ENCODE data around the gene HLA-DQB1. TPM values are rescaled to one million over a fixed set of nuclear protein-coding genes. Genes with fewer than 3 reads are reported as not detected.
"Not testable (repeated sequence)": the region's sequence is repeated elsewhere in the genome, so short reads cannot be mapped to it uniquely, and the experiment has no call there.

Gene HLA-DQB1
- not detected for polyA plus RNA-seq (2013, experiment 1 of 2)
- polyA plus RNA-seq (2013, experiment 2 of 2) = not detected

DNA sequence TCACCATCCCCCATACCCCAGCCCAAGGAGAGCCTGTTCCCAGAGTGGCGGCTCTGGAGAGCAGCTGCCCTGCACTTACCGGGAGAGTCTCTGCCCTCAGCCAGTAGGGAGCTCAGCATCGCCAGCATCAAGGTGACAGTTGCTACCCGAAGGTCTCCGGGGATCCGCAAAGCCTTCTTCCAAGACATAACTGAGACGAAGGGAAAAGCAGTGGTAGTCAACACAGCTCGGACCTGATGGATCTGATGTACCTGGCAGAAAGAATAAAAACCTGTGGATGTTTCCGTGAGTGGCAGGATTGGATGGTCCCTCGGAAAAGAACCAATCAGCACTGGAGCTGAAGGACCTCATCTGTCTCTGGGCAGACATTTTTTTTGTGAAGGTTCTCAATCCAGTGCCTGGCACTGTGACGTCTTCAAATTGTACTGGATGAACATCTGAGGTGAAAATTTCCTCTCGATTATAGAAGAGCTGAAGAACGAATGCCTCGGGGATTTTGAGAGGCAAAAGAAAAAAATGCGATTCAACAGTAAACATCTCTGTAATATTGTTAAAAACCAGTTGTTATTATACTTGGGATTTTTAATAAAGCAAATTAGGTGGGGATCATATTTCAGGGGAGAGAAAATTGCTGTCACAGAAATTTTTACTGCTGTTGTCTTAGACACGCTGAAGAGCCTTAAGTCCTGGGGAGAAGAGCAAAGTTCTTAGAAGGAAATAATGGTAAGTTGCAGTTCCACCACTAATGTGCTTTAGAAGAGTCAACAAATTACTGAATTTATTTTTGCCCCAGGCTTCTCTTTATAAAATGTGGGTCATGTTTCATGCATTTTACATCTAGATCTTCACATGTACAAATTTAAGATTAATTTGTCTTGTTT, at the start of gene HLA-DQB1:
Gene HLA-DQB1, minus strand, starts transcription at position 238 of the 881 bp plus-strand sequence. Its CDS starts 50 bp downstream, at position 188.
- Histone ChIP-seq H2AFZ (ENCODE audit: low read depth, low read length) (no peak within 1 kb of the TSS), H3K4me3 (ENCODE audit: insufficient read depth in 1 of 2, low read depth in 1 of 2, low read length in 2 of 2) (peak within 1 kb of the TSS in 1 of 2 experiments; percentile 71), H3K9me3 (ENCODE audit: control insufficient read depth, low read length) (no peaks in the 10 kb centered on the region), H3K4me2 (ENCODE audit: low read length, poor library complexity, severe bottlenecking) (no peak within 1 kb of the TSS), H4K8ac (ENCODE audit: low read length) (no peak within 1 kb of the TSS), H3K27ac (ENCODE audit: low read length, poor library complexity, severe bottlenecking) (no peak within 1 kb of the TSS), H3K4me1 (ENCODE audit: control insufficient read depth, insufficient read depth, low read depth, low read length) (no peaks in the 10 kb centered on the region), H2AK5ac (ENCODE audit: low read length, severe bottlenecking) (no peak within 1 kb of the TSS), H3K14ac (ENCODE audit: low read length in 2 of 2) (no peak within 1 kb of the TSS), H4K91ac (ENCODE audit: low read length) (no peak within 1 kb of the TSS), H2BK5ac (ENCODE audit: low read depth, low read length, poor library complexity, severe bottlenecking) (no peak within 1 kb of the TSS), H3K36me3 (ENCODE audit: control insufficient read depth in 1 of 2, insufficient read depth in 2 of 2, low read depth in 1 of 2, low read length in 2 of 2) (no peaks in the 10 kb centered on the region), H2BK12ac (ENCODE audit: low read length in 2 of 2) (no peak within 1 kb of the TSS), H3K27me3 (ENCODE audit: control insufficient read depth in 1 of 2, insufficient read depth in 1 of 2, low read length in 2 of 2) (peaks cover 0 to 54% of the 10 kb centered on the region in 2 experiments), H3K9ac (ENCODE audit: low read length) (no peak within 1 kb of the TSS), H3K4ac (ENCODE audit: low read depth in 1 of 2, low read length in 2 of 2) (no peak within 1 kb of the TSS), H3K23ac (ENCODE audit: low read length in 2 of 2) (no peak within 1 kb of the TSS), H2BK120ac (ENCODE audit: low read depth, low read length) (no peak within 1 kb of the TSS), H2BK15ac (ENCODE audit: low read depth, poor library complexity, severe bottlenecking) (no peak within 1 kb of the TSS), H3K79me1 (replicated peaks; ENCODE audit: low read length, poor library complexity, severe bottlenecking) (no peaks in the 10 kb centered on the region), H3K18ac (ENCODE audit: low read depth in 1 of 2, low read length in 2 of 2) (no peak within 1 kb of the TSS)
- peak; percentile 17 for DNase-seq
- WGBS = 36% methylated on average over 12 of the region's 16 CpGs

DNA sequence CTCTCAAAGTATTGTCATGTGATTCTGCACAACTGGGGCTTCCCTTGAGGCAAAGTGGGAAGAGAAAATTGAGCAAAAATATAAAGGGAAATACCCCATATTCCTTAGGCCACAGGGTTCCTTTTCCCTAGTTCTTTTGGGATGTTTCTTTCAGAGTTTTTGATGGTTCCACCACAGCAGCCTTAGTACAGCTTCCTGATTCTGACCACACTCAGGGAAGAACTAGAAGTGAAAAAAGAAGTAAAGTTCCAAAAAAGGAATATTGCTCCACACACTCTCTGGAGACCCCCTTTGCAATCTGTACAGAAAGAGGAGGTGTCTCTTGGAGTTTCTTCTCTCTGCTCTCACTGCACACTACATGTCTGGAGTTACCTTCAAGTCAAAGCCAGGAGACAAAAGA, 46.8 kb upstream of the HLA-DQB1 start:
- H3K14ac ChIP-seq (ENCODE audit: low read length in 2 of 2) = no peak overlapping the region
- no peak overlapping the region for H3K18ac ChIP-seq (ENCODE audit: low read depth in 1 of 2, low read length in 2 of 2)
- H3K9ac ChIP-seq (ENCODE audit: low read length) = no peak overlapping the region
- no peak overlapping the region for H3K4me3 ChIP-seq (ENCODE audit: insufficient read depth in 1 of 2, low read depth in 1 of 2, low read length in 2 of 2)
- no peak overlapping the region for H3K4ac ChIP-seq (ENCODE audit: low read depth in 1 of 2, low read length in 2 of 2)
- no peaks in the 10 kb centered on the region for H3K4me1 ChIP-seq (ENCODE audit: control insufficient read depth, insufficient read depth, low read depth, low read length)
- H2BK5ac ChIP-seq (ENCODE audit: low read depth, low read length, poor library complexity, severe bottlenecking) = no peak overlapping the region
- no peak overlapping the region for H2AFZ ChIP-seq (ENCODE audit: low read depth, low read length)
- H3K23ac ChIP-seq (ENCODE audit: low read length in 2 of 2) = no peak overlapping the region
- no peak overlapping the region for H2BK15ac ChIP-seq (ENCODE audit: low read depth, poor library complexity, severe bottlenecking)
- H3K79me1 ChIP-seq (replicated peaks; ENCODE audit: low read length, poor library complexity, severe bottlenecking) = no peaks in the 10 kb centered on the region
- H3K9me3 ChIP-seq (ENCODE audit: control insufficient read depth, low read length) = no peaks in the 10 kb centered on the region
- H3K27me3 ChIP-seq (ENCODE audit: control insufficient read depth in 1 of 2, insufficient read depth in 1 of 2, low read length in 2 of 2) = peaks cover 17 to 20% of the 10 kb centered on the region in 2 experiments
- H2AK5ac ChIP-seq (ENCODE audit: low read length, severe bottlenecking) = no peak overlapping the region
- H4K8ac ChIP-seq (ENCODE audit: low read length) = no peak overlapping the region
- no peak overlapping the region for H3K27ac ChIP-seq (ENCODE audit: low read length, poor library complexity, severe bottlenecking)
- H4K91ac ChIP-seq (ENCODE audit: low read length) = no peak overlapping the region
- no peak overlapping the region for H2BK120ac ChIP-seq (ENCODE audit: low read depth, low read length)
- no peak overlapping the region for H3K4me2 ChIP-seq (ENCODE audit: low read length, poor library complexity, severe bottlenecking)
- H3K36me3 ChIP-seq (ENCODE audit: control insufficient read depth in 1 of 2, insufficient read depth in 2 of 2, low read depth in 1 of 2, low read length in 2 of 2) = no peaks in the 10 kb centered on the region
- no peak for DNase-seq
- no peak overlapping the region for H2BK12ac ChIP-seq (ENCODE audit: low read length in 2 of 2)

DNA sequence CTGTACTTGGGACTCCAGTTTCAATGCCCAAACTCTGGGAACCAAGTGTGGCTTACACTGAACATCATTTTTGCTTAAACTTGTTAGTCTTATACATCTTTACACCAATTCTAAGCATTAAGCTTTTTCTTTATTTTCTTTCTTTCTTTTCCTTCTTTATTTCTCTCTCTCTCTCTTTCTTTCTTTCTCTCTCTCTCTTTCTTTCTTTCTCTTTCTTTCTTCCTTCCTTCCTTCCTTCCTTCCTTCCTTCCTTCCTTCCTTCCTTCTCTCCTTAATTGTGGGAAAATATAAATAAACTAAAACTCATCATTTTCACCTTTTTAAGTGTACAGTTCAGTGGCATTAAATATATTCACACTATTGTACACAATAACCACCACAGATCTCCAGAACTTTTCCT, 43.2 kb upstream of the HLA-DQB1 start:
- no peaks in the 10 kb centered on the region for H3K36me3 ChIP-seq (ENCODE audit: control insufficient read depth in 1 of 2, insufficient read depth in 2 of 2, low read depth in 1 of 2, low read length in 2 of 2)
- no peak overlapping the region for H3K4me3 ChIP-seq (ENCODE audit: insufficient read depth in 1 of 2, low read depth in 1 of 2, low read length in 2 of 2)
- DNase-seq = no peak
- H3K14ac ChIP-seq (ENCODE audit: low read length in 2 of 2) = no peak overlapping the region
- H2BK5ac ChIP-seq (ENCODE audit: low read depth, low read length, poor library complexity, severe bottlenecking) = no peak overlapping the region
- no peaks in the 10 kb centered on the region for H3K4me1 ChIP-seq (ENCODE audit: control insufficient read depth, insufficient read depth, low read depth, low read length)
- H4K8ac ChIP-seq (ENCODE audit: low read length) = no peak overlapping the region
- H3K23ac ChIP-seq (ENCODE audit: low read length in 2 of 2) = no peak overlapping the region
- no peak overlapping the region for H3K4me2 ChIP-seq (ENCODE audit: low read length, poor library complexity, severe bottlenecking)
- no peak overlapping the region for H3K18ac ChIP-seq (ENCODE audit: low read depth in 1 of 2, low read length in 2 of 2)
- H3K9ac ChIP-seq (ENCODE audit: low read length) = no peak overlapping the region
- H3K27ac ChIP-seq (ENCODE audit: low read length, poor library complexity, severe bottlenecking) = no peak overlapping the region
- H3K9me3 ChIP-seq (ENCODE audit: control insufficient read depth, low read length) = no peaks in the 10 kb centered on the region
- H2AK5ac ChIP-seq (ENCODE audit: low read length, severe bottlenecking) = no peak overlapping the region
- H3K4ac ChIP-seq (ENCODE audit: low read depth in 1 of 2, low read length in 2 of 2) = no peak overlapping the region
- H2BK12ac ChIP-seq (ENCODE audit: low read length in 2 of 2) = no peak overlapping the region
- H2BK15ac ChIP-seq (ENCODE audit: low read depth, poor library complexity, severe bottlenecking) = no peak overlapping the region
- H2AFZ ChIP-seq (ENCODE audit: low read depth, low read length) = no peak overlapping the region
- no peak overlapping the region for H4K91ac ChIP-seq (ENCODE audit: low read length)
- no peak overlapping the region for H2BK120ac ChIP-seq (ENCODE audit: low read depth, low read length)
- H3K79me1 ChIP-seq (replicated peaks; ENCODE audit: low read length, poor library complexity, severe bottlenecking) = no peaks in the 10 kb centered on the region
- peaks cover 10 to 14% of the 10 kb centered on the region in 2 experiments for H3K27me3 ChIP-seq (ENCODE audit: control insufficient read depth in 1 of 2, insufficient read depth in 1 of 2, low read length in 2 of 2)

DNA sequence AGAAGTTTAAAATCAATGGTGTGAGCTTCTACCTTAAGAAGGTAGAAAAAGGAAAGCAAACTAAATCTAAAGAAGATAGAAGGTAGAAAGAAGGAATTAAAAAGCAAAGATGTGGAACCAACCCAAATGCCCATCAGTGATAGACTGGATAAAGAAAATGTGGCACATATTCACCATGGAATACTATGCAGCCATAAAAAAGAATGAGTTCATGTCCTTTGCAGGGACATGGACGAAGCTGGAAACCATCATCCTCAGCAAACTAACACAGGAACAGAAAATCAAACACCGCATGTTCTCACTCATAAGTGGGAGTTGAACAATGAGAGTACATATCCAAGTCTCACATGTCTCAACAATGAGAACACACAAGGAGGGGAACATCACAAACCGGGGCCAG, 38.7 kb upstream of the HLA-DQB1 start:
- not testable (repeated sequence) for H3K27ac ChIP-seq (ENCODE audit: low read length, poor library complexity, severe bottlenecking); H3K4me1 ChIP-seq (ENCODE audit: control insufficient read depth, insufficient read depth, low read depth, low read length); H3K18ac ChIP-seq (ENCODE audit: low read depth in 1 of 2, low read length in 2 of 2); H2AFZ ChIP-seq (ENCODE audit: low read depth, low read length); H2BK12ac ChIP-seq (ENCODE audit: low read length in 2 of 2); H3K79me1 ChIP-seq (replicated peaks; ENCODE audit: low read length, poor library complexity, severe bottlenecking); H3K9ac ChIP-seq (ENCODE audit: low read length); H2BK120ac ChIP-seq (ENCODE audit: low read depth, low read length); H3K23ac ChIP-seq (ENCODE audit: low read length in 2 of 2); DNase-seq; H3K4me3 ChIP-seq (ENCODE audit: insufficient read depth in 1 of 2, low read depth in 1 of 2, low read length in 2 of 2); H3K4ac ChIP-seq (ENCODE audit: low read depth in 1 of 2, low read length in 2 of 2); H3K14ac ChIP-seq (ENCODE audit: low read length in 2 of 2); H2BK15ac ChIP-seq (ENCODE audit: low read depth, poor library complexity, severe bottlenecking); H3K36me3 ChIP-seq (ENCODE audit: control insufficient read depth in 1 of 2, insufficient read depth in 2 of 2, low read depth in 1 of 2, low read length in 2 of 2); H3K4me2 ChIP-seq (ENCODE audit: low read length, poor library complexity, severe bottlenecking); H2AK5ac ChIP-seq (ENCODE audit: low read length, severe bottlenecking); H3K9me3 ChIP-seq (ENCODE audit: control insufficient read depth, low read length); H2BK5ac ChIP-seq (ENCODE audit: low read depth, low read length, poor library complexity, severe bottlenecking); H4K91ac ChIP-seq (ENCODE audit: low read length); H4K8ac ChIP-seq (ENCODE audit: low read length)
- H3K27me3 ChIP-seq (ENCODE audit: control insufficient read depth in 1 of 2, insufficient read depth in 1 of 2, low read length in 2 of 2) = peaks cover 11 to 44% of the 10 kb centered on the region in 2 experiments
- WGBS = 69% methylated on average over 2 of the region's 3 CpGs
